ENCODE data around the gene ANKMY2.
A peak's percentile ranks its signal among the peaks of the same experiment; 100 is the strongest.
"Not testable (repeated sequence)": the region's sequence is repeated elsewhere in the genome, so short reads cannot be mapped to it uniquely, and the experiment has no call there.

Gene ANKMY2

GRCh38 chr7:16645593-16646471, at the start of gene ANKMY2, which contains the start of gene BZW2:
ANKMY2 (minus strand) TSS chr7:16645754; CDS start chr7:16645573, 181 bp downstream.
BZW2 (plus strand) TSS chr7:16646181; CDS start chr7:16665444, 19,263 bp downstream.
- DNase-seq (ENCODE audit: low read depth in 2 of 3, low spot score in 1 of 3): peak; percentile 82 to 89 (median 87)

DNA sequence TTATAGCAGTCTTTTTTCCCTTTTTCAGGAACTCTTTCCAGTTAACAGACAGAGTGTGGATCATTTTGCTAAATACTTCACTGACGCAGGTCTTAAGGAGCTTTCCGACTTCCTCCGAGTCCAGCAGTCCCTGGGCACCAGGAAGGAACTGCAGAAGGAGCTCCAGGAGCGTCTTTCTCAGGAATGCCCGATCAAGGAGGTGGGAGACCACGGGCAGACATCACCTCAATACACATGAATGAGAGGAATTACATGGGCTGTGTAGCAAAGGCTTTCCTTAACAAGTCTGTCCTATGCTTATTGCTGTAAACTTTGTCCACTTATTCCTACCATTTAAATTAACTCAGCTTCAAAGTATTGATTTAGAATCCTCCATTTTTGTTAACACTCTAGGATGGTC, 49.3 kb upstream of the ANKMY2 start:
- DNase-seq (ENCODE audit: low read depth in 2 of 3, low spot score in 1 of 3): no peak

GRCh38 chr7:16693601-16694318, 48.2 kb upstream of the ANKMY2 start:
- no peak for DNase-seq (ENCODE audit: low read depth in 2 of 3, low spot score in 1 of 3)

GRCh38 chr7:16691241-16691640, 45.7 kb upstream of the ANKMY2 start:
- DNase-seq (ENCODE audit: low read depth in 2 of 3, low spot score in 1 of 3): no peak

DNA sequence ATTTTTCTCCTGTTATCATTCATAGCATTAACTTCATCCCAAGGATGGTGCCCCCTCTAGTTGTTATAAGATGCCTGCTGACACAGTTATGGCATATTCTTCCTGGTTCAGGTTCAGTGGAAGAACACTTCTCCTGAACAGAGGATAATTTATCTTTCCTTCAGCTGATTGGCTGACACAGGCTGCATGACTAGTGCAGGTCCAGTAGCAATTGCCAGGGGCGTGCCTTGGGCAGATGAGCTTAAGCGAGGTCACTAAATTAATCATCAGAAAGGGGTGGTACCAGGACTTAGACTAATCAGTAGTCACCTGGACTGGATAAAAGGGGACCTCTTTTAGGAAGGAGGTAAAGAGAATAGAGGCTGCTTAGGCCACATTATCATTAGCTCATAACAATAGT, 42.7 kb upstream of the ANKMY2 start:
- DNase-seq (ENCODE audit: low read depth in 2 of 3, low spot score in 1 of 3): no peak

- no peak for DNase-seq (ENCODE audit: low read depth in 2 of 3, low spot score in 1 of 3)
Measured at GRCh38 chr7:16685535-16685934, 40.0 kb upstream of the ANKMY2 start.

- DNase-seq (ENCODE audit: low read depth in 2 of 3, low spot score in 1 of 3): no peak
Measured at GRCh38 chr7:16684935-16685334, 39.4 kb upstream of the ANKMY2 start.

GRCh38 chr7:16678645-16679566, 33.4 kb upstream of the ANKMY2 start:
- not testable (repeated sequence) for DNase-seq (ENCODE audit: low read depth in 2 of 3, low spot score in 1 of 3)

- DNase-seq (ENCODE audit: low read depth in 2 of 3, low spot score in 1 of 3): no peak
Measured at GRCh38 chr7:16677978-16678494, 32.5 kb upstream of the ANKMY2 start.

DNA sequence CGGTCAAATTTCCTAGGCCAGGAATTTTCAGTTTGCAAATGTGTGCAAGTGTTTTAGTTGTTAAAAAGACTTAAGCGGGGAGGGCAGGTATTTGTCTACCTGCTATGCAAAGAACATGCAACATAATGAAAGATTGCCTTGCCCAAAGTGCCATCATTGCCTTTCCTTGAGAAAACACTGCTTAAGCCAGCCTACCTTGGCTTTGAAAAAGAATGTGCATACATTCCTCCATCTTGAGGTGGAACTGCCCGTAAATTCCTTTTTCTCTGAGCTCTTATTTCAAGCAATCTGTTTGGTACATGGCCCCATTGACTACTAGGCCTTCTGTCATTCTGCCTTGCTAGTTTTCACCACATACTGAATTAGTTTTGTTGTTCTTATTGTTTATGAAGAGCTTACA, 29.7 kb upstream of the ANKMY2 start:
- DNase-seq (ENCODE audit: low read depth in 2 of 3, low spot score in 1 of 3): no peak

- no peak for DNase-seq (ENCODE audit: low read depth in 2 of 3, low spot score in 1 of 3)
Measured at GRCh38 chr7:16671811-16672210, 26.3 kb upstream of the ANKMY2 start.

DNA sequence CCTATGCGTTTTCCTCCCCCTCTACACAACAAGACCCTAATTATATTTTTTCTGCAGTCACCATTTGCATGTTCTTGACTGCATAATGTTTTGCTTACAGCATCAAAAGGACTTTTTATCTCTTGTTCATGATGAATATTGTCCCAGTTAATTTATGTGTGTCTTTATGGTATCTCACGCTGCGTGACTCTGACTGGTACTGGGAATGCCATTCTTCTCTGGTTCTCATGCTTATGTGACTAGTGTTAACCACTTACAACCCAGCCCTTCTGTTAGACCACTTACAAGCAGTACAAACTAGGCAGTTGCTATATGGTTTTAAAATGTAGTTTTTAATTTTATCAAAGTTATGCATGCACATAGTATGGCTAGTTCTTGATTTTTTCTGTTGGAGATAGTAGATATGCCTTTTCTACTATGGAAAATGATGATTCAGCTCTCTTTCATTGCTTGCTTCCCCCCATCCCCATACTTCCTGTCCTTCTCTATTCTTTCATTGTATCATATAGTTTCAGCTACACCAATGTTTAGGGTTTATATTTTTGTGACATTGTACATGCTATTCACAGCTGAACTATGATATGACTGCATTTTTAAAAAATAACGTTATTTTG, 25.3 kb upstream of the ANKMY2 start:
- no peak for DNase-seq (ENCODE audit: low read depth in 2 of 3, low spot score in 1 of 3)

DNA sequence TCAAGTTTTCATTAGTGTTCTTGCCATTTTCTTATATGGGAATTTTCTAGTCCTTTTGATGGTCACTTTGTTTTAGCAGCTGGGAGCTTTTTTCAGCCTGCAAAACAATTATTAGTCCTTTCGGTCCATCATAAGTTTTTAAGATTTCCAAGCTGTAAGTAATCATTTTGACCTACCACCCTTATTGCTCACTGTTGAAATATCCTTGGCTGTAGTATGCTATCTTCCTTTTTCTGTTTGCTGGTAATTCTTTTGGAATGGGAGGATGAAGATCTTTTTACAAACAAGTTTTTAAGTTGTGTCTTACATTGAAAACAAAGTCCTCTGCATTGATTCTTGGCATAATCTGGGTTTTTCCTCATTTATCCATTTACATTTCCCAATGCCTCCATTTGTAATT, 24.5 kb upstream of the ANKMY2 start:
- DNase-seq (ENCODE audit: low read depth in 2 of 3, low spot score in 1 of 3): no peak

DNA sequence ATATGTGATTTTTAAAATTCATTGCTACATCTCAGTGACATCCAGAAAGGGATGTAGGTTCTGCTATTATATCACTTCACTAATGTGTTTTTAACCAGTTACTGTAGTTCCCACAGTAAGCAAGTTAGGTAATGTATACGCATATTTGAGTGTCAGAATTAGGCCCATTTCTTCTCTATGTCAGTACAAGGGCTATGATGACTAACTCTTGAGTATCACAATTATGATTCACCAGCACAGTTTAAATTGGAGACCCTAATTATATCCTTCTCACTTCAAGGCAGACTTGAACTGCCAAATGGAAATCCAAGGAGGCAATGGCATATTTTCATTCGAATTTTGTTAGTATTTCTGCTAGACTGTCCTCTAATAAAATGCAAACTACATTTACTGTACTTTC, 24.0 kb upstream of the ANKMY2 start:
- DNase-seq (ENCODE audit: low read depth in 2 of 3, low spot score in 1 of 3): no peak

DNA sequence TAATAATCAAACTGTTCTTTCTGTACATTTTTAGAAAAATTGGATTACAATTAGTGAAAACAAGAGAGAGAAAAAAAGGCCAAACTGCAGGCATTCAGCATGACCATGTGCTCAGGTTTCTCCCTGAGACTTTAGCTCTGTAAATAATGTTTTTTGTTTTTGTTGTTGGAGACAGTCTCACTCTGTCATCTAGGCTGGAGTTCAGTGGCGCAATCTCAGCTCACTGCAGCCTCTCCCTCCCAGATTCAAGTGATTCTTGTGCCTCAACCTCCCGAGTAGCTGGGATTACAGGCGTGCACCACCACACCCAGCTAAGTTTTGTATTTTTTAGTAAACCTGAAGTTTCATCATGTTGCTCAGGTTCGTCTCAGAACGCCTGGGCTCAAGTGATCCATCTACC, 23.4 kb upstream of the ANKMY2 start:
- no peak for DNase-seq (ENCODE audit: low read depth in 2 of 3, low spot score in 1 of 3)

DNA sequence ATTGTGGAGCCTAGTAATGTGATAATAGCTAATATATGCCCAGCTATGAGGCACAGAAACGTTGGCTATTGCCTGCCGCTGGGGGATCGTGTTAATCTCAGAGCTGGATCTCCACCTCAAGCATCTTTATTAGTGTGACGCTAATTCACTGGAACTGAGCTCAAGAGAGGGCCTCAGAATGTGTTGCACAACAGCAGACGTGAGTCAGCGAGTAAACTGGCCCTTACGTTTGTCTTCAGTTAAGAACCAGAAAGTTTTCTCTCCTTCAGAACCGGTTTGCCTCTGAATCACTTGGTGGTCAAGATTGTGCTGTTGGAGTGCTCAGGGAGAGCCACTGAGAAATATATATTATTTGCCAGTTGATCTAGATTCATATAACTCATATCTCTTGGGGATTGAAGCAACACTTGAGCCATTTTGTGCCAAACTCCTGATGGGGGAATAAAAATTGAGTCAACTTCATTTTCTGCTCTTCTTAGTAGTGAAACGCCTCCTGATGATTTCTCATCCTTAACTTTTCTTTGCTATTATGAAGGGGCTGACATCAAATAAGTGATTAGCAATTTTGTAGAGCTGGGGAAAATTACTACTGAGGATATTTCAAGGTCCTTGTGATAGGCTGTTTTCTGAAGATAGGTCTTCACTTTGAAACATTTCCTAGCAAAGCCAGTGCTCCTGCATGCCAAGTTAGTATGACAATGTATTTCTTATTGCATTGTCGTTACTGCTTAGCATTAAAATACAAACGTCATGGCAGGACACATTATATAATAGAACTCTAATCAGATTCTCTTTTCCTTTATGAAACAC, 22.7 kb upstream of the ANKMY2 start:
- DNase-seq (ENCODE audit: low read depth in 2 of 3, low spot score in 1 of 3): no peak

DNA sequence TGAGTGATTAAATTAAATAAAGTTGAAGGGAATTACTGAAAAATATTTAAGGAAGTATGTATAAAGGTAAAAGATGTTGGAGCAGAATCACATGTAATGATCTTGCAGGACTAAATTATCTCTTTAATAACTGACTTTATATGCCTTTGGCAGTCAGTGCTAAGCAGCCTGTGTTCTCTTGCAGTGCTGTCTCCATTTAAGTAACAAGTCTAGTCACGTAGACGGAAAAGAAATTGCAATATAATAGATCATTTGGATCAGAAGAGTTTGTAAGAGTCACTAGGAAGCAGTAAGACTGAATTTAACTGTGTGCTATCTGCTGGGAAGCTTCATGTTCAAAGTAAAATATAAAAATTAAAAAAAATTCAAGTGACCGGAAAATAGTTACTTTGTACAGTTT, 21.8 kb upstream of the ANKMY2 start:
- no peak for DNase-seq (ENCODE audit: low read depth in 2 of 3, low spot score in 1 of 3)

GRCh38 chr7:16661924-16662323, 16.4 kb upstream of the ANKMY2 start:
- DNase-seq (ENCODE audit: low read depth in 2 of 3, low spot score in 1 of 3): no peak

DNA sequence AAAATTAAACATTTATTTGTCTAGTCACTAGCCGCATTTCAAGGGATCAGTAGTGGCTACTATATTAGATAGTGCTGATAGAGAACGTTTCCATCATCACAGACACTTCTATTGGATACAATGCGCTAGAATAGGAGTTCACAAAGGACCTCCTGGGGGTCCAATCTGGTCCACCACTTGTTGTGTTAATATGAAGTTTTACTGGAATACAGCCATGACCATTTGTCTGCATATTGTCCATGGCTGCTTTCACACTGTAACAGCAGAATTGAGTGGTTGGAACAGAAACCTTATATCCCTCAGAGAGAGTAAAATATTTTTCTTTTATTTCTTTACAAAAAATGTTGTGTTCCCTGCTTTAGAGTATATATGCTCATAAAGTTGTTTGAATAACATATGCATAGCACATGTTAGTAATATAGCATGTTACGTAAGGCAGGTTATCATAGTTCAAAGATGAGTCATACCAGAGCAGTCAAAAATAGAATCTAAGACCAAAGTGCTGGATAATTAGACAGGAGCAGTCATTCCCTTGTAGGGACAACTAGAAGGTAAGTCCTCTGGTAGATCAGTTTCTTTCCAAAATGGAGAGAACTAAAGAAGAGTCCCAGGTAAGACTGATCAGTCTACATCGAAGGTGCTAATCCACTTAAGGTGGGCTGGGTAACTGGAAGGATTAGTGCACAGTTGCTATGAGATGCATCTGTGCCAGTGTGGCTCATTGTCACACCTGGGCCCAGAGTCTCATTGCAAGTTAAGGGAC, 15.3 kb upstream of the ANKMY2 start:
- DNase-seq (ENCODE audit: low read depth in 2 of 3, low spot score in 1 of 3): no peak
